HEK293T (cell line): Measurements from ENCODE around the gene MCF2L.

Experiments used
- ELF4 ChIP-seq: fragments of 450-650 bp; IDR thresholded peaks from 2 replicates; pipeline ENCODE4 v1.6.1; 2017; ENCODE audit warnings: antibody characterized with exemption
- FOXM1 ChIP-seq: fragments of 450-650 bp; IDR thresholded peaks from 2 replicates; pipeline ENCODE4 v1.6.1; 2017; ENCODE audit warnings: mild to moderate bottlenecking, borderline replicate concordance
- SP1 ChIP-seq: fragments of 450-650 bp; IDR thresholded peaks from 2 replicates; pipeline ENCODE4 v1.6.1; 2017

DNA sequence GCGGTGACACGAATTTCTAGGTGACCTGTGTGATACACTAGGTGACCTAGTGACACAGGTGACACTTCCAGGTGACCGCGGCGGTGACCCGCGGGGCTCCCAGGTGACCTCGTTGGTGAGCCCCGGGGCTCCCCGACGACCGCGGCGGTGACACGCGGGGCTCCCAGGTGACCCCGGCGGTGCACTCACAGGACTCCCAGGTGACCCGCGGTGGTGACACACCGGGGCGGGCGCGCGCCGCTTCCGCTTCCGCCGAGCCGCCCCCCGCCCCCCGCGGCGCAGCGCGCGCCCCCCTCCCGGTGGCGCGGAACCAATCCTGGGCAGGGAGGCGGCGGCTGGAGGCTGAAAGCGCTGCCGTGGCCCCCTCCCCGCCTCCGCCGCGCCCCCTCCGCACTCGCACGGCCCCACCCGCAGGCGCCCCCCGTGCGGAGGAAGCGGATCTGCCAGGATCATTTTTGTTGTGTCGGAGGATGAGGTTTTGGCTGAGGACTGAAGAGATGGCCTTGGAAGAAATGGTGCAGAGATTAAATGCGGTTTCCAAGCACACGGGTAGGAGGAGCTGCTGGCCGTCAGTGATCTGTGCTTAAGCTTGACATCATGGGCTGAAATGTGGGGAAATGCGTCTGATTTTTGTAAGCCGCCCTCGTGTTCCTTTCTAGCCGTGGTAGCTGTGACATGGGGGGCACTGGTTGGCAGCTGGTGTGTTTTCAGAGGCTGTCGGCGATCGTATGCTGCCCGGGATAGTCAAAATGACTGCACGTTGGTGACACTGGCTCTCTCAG is at the start of gene MCF2L:
- TF ChIP-seq ELF4 (no peak), FOXM1 (no peak), SP1 (no peak)
